HG03521 (cell line): ENCODE data around the gene CMSS1.

ENCODE experiments used
- ATAC-seq: cut with Tn5 transposase; IDR thresholded peaks from one replicate; pipeline ENCODE4 v1.9.1; 2021; ENCODE audit warnings: mild to moderate bottlenecking, moderate library complexity; ENCODE audit not compliant: unreplicated experiment

Gene CMSS1

GRCh38 chr3:99872923-99873254, 55.2 kb downstream of the CMSS1 start:
- ATAC-seq = peak; percentile 58

GRCh38 chr3:99873269-99874102, 55.8 kb downstream of the CMSS1 start:
- no peak for ATAC-seq

DNA sequence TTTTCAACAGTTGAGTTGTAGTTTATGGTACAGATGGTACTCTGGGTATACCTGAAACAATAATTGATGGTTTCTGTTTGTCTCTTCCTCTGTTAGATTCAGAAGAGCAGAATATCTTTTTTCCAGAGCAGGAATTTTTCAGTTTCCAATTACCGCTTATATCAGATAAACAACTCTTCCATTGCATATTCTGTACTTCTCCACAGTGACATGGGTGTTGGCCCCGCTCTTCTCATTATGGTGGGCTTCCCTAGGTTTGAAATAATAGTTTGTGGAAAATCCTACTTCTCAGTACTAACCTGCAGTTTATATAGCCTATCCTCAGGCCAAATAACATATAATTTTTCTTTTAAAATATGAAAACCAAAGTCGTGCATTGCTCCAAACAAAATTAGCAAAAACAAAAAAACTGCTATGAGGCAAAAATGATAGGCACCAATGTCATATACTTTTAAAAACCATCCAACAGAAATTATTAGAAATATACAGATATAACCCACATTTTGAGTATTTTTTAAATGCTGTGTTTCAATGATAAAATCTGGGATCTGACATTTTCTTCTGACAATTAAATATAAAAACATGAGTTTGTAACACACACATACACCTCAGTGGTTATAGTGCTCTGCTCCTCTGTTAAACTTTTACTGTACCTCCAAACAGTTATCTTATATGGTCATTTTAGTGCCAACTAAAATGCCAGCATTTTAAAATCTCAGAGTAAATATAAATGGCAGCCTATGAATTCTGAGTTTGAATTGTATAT, 56.8 kb downstream of the CMSS1 start:
- ATAC-seq = no peak

GRCh38 chr3:99875581-99875928, 57.9 kb downstream of the CMSS1 start:
- ATAC-seq = no peak

DNA sequence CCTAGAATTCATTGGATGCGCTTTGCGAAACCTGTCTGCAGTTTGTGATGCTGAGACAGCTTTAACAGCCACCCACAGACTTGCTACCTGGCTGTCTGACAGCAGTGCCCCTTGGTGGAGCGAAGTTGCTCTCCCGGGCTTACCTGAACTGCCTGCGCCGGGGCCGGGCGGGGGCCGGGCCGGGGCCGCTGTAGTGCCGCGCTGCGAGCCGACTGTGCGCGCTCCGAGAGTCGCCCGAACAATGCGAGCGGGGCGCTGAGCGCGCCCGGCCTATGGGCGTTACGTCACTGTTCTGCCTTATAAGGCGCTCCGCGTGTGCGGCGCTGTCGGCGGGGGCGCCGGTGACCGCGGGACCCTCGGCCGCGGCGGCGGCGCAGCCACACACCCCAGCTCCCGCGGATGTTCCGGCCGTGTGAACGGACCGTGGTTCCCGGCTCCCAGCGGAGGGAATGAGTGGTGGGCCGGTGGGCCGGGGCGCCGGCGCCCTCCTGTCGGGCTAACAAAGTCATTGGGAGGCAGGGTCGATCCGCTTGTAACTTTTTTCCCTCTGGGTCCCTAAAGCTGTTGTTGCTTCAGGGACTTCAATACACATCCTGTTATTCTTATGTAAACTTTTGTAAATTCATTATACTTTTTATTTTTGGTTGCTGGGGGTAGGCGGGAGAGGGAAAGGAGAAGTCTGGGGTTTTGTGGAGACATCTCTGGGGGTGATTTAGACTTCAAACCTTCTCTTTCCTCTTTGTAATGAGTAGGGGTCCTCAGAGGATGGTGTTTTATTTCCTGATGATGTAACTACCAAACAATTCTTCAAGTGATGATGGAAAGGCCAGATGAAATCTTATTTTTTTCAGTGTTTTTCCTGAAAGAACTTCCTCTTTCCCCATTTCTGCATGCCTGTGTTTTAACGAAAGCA, 58.5 kb downstream of the CMSS1 start:
- ATAC-seq = peak; percentile 86

GRCh38 chr3:99877031-99877579, 59.4 kb downstream of the CMSS1 start:
- ATAC-seq = no peak

- no peak for ATAC-seq
Observed at GRCh38 chr3:99878005-99878404, 60.3 kb downstream of the CMSS1 start.

- ATAC-seq = no peak
Observed at GRCh38 chr3:99879275-99879674, 61.6 kb downstream of the CMSS1 start.

DNA sequence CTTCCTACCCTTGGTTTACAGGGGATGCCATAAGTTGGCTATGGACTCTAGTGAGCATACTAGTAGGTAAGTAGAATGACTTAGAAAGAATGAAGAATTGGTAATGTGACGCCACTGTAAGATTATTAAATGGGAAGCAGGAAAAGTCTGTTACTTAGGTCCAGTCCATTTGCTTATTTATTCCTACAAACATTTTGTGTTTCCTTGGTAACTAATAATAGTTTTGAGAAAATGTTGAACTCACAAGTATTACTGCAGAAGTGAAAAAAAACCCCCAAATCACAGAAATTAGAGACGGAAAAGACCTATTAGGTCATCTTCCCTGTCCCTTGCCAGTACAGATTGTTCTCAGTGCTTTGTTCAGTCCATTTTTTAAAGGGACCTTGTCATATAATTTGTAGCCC, 63.5 kb downstream of the CMSS1 start:
- ATAC-seq = no peak

DNA sequence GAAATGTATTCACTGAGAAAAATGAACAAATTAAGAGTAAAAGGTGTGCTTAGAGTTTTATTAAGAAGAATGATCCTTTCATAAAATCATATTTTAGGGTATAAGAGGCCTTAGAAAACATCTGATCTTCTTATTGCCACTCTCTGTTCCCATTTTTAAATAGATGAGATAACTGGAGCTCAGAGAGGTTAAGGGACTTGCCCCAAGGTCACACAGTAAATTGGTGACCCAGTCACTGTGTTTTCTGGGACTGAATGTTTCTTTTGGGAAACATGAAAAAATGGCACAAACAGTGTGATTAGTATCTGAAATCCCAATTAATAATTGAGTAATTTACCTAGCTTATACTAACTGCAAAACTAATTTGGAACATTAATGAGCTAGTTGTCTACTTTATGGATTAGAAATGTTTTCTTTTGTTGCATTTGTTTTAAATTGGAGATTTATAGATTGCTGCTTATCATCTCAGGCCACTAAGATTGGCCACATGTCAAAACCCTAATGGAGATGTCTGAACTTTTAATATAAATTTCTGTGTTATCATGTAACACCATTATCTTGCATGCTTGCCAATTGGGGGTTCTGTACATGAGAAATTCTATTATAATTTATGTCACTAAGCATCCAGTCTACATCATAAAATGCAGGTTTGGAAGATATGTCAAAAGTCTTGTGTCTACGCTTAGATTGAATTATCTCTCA, 64.9 kb downstream of the CMSS1 start:
- ATAC-seq = no peak

DNA sequence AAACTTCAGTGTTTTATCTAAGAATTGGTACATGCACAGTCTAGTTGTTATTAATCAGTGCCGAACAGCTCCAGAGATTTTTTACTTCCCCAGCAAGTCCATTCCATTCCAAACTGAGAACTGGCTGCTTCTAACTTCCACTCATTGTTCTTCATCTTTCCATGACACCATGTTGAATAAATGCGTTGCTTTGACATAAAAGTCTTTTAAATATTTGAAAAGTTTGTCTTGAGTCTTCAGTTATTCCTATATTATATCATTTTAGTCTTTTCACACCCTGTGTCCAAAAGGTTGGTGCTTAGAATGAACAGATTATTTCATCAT, 65.4 kb downstream of the CMSS1 start:
- no peak for ATAC-seq

DNA sequence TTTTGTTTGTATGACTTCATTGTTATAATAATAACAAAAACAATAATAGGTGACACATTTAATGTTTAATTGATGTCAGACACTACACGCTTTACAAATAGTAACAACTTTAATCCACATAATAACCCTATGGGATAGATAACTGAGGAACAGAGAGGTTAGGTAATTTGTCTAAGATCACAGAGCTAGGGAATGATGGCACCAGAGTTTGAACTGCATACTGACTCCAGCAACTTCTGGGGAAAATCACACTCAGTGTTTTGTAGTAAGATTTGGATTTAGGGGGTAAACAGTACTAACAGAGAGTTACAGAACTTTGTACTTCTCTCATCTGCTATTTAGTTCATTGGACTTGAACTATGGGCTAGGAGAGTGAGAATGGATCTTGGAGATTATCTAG, 66.0 kb downstream of the CMSS1 start:
- no peak for ATAC-seq

DNA sequence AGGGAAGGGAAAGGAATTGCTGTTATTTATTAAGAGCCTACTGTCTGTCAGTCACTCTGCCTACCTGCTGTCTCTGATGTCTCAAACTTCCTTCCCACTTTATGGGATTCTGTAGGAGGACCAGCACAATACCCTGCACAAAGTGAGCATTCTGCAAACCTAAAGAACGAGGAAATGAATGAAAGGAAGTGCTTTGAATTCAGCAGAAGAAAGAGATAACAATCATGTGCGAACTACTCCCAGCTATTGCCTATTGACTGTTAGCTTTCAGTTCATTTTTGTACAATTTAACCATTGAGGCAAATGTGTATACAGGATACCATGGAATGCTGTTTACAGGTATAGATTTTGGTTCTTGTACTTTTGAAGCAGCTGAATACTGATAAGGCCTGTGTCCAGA, 66.8 kb downstream of the CMSS1 start:
- ATAC-seq = no peak

DNA sequence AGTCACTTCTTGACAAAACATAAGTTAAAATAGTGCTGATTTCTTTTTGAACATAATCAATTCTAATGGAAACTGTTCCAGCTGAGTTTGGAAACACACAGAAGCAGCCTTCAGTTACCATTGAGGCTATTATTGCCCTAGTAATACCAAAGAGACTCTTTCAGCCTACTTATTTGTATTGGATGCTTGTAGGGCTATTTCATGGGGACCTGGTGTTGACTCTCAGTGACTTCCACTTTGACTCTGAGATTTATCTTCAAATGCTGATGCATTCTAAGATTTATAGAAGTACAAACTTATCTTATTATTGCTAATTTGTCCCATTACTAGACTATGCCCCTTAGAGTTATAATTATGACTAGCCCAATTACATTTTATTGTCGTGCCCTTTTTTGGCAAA, 67.4 kb downstream of the CMSS1 start:
- ATAC-seq = no peak

DNA sequence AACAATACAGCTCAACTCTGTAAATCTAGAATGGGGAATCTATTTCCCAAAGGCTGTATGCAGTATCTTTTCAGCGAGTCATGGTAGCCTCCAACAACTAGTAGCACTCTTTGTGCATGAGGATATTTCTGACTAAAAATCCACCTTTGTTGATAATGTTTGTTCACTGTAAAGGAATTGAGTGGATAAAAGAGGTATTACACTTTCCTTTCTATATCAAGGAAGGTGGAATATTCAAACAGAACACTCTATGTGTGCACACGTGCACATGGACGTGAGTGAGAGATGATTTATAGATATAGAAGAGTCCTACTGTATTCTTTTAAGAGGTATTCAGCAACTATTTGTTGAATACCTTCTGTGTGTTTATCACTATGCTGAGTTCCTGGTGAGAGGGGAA, 68.2 kb downstream of the CMSS1 start:
- ATAC-seq = no peak

- no peak for ATAC-seq
Observed at GRCh38 chr3:99891610-99892285, 74.1 kb downstream of the CMSS1 start.

- ATAC-seq = no peak
Observed at GRCh38 chr3:99892332-99892731, 74.7 kb downstream of the CMSS1 start.

- ATAC-seq = no peak
Observed at GRCh38 chr3:99895131-99895696, 77.6 kb downstream of the CMSS1 start.

GRCh38 chr3:99895703-99896441, 78.2 kb downstream of the CMSS1 start:
- no peak for ATAC-seq
